Measurements from ENCODE around the gene DYDC2. TPM values are rescaled to one million over a fixed set of nuclear protein-coding genes. Genes with fewer than 3 reads are reported as not detected.
A peak's percentile ranks its signal among the peaks of the same experiment; 100 is the strongest.

DYDC2 gene
- polyA plus RNA-seq, 1 donor (not counting 4 experiments of a cell fraction or from before 2014, with no cell fraction given) = not detected

DNA sequence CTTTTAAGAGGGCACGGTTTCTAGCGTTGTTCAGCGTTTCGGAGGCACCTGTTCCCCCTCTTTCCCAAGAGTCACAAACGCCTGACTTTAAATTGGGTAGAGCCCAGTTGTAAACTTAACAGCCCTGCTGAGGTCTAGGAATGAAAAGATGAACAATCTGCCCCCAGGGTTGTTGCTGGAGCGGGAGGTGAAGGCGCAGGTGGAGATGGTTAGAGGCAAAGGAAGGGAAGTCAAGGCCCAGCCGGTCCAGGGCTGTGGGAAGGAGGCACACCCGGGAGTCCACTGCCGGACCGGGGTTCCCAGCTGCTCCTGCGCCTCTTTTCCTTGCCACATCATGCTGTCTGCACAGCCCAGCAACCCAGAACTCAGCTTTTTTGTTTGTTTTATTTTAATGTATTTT, 52.5 kb downstream of the DYDC2 start:
- Histone ChIP-seq H3K9me1 (ENCODE audit: control insufficient read depth, extremely low read depth, insufficient read depth, low read length) (no peaks in the 10 kb centered on the region), H2AFZ (ENCODE audit: control insufficient read depth, low read length) (no peak overlapping the region), H3K36me3 (ENCODE audit: control insufficient read depth in 2 of 2, extremely low read depth in 1 of 2, insufficient read depth in 2 of 2, low read length in 2 of 2) (peaks cover 0 to 3% of the 10 kb centered on the region in 2 experiments), H4K20me1 (ENCODE audit: control insufficient read depth, extremely low read depth, insufficient read depth, low read length) (no peaks in the 10 kb centered on the region), H3K9ac (ENCODE audit: control insufficient read depth, extremely low read depth, insufficient read depth, low read length) (peak overlapping the region; percentile 54), H3K79me2 (ENCODE audit: control insufficient read depth, insufficient read depth, low read length) (no peaks in the 10 kb centered on the region), H3K27me3 (ENCODE audit: control insufficient read depth, extremely low read depth, insufficient read depth, low read length) (no peaks in the 10 kb centered on the region), H3K27ac (ENCODE audit: control insufficient read depth, insufficient read depth, low read length) (no peak overlapping the region), H3K9me3 (ENCODE audit: control insufficient read depth, low read depth, low read length) (no peaks in the 10 kb centered on the region), H3K4me2 (ENCODE audit: control insufficient read depth, extremely low read depth, insufficient read depth, low read depth, low read length) (peak overlapping the region; percentile 81), H3K4me1 (ENCODE audit: control insufficient read depth, extremely low read depth, insufficient read depth, low read length) (peaks cover 58% of the 10 kb centered on the region), H3K4me3 (ENCODE audit: control insufficient read depth in 2 of 3, extremely low read depth in 1 of 3, insufficient read depth in 2 of 3, low read depth in 1 of 3, low read length in 3 of 3) (peak overlapping the region; percentile 39 to 65 (median 54))
- no peak for DNase-seq (ENCODE audit: low read depth, low spot score)
- no peak for TF ChIP-seq EZH2 (IDR thresholded peaks at IDR 0.05; ENCODE audit: low read length)
- TF ChIP-seq, protein P1, sequence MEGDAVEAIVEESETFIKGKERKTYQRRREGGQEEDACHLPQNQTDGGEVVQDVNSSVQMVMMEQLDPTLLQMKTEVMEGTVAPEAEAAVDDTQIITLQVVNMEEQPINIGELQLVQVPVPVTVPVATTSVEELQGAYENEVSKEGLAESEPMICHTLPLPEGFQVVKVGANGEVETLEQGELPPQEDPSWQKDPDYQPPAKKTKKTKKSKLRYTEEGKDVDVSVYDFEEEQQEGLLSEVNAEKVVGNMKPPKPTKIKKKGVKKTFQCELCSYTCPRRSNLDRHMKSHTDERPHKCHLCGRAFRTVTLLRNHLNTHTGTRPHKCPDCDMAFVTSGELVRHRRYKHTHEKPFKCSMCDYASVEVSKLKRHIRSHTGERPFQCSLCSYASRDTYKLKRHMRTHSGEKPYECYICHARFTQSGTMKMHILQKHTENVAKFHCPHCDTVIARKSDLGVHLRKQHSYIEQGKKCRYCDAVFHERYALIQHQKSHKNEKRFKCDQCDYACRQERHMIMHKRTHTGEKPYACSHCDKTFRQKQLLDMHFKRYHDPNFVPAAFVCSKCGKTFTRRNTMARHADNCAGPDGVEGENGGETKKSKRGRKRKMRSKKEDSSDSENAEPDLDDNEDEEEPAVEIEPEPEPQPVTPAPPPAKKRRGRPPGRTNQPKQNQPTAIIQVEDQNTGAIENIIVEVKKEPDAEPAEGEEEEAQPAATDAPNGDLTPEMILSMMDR (optimal IDR thresholded peaks at IDR 0.05 in 1 of 3, IDR thresholded peaks at IDR 0.05 in 1 of 3, conservative IDR thresholded peaks at IDR 0.05 in 1 of 3; ENCODE audit: extremely low read depth in 1 of 3, insufficient read depth in 2 of 3, low read length in 3 of 3) = no peak
- dilution Hi-C loops (cut with MboI; ENCODE audit: extremely low pct_ligation_motif_present, low sequenced_read_pairs) = no loop called here
- FAIRE-seq = no peak

DNA sequence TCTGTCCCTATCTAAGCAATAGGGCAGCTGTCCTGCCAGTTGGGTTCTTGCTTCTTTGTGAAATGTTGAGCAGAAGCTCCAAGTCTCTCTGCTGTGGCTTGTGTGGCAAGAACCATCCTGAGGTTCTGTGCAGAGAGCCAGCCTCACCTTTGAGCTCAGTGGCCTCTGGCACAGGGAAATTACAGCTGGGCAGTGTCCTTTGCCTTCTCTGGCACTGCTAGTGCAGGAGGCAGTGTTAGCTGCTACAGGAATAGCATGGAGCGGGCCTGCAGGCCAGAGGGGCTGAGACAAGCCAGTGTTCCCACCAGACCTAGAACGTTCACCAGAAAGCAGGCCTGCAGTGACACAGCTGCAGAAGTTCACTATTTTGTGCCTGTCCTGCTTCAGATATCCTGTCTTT, 53.5 kb downstream of the DYDC2 start:
- no peak overlapping the region for H3K4me3 ChIP-seq (ENCODE audit: control insufficient read depth in 2 of 3, extremely low read depth in 1 of 3, insufficient read depth in 2 of 3, low read depth in 1 of 3, low read length in 3 of 3)
- H3K27ac ChIP-seq (ENCODE audit: control insufficient read depth, insufficient read depth, low read length) = no peak overlapping the region
- no peak for FAIRE-seq

More for the DNA sequence above, 53.5 kb downstream of the DYDC2 start:
- no peak for DNase-seq (ENCODE audit: low read depth, low spot score)
- Histone ChIP-seq H4K20me1 (ENCODE audit: control insufficient read depth, extremely low read depth, insufficient read depth, low read length) (no peaks in the 10 kb centered on the region), H3K27me3 (ENCODE audit: control insufficient read depth, extremely low read depth, insufficient read depth, low read length) (no peaks in the 10 kb centered on the region), H3K79me2 (ENCODE audit: control insufficient read depth, insufficient read depth, low read length) (peaks cover 5% of the 10 kb centered on the region), H3K9me1 (ENCODE audit: control insufficient read depth, extremely low read depth, insufficient read depth, low read length) (no peaks in the 10 kb centered on the region), H3K4me1 (ENCODE audit: control insufficient read depth, extremely low read depth, insufficient read depth, low read length) (peaks cover 66% of the 10 kb centered on the region), H3K4me2 (ENCODE audit: control insufficient read depth, extremely low read depth, insufficient read depth, low read depth, low read length) (no peak overlapping the region), H3K36me3 (ENCODE audit: control insufficient read depth in 2 of 2, extremely low read depth in 1 of 2, insufficient read depth in 2 of 2, low read length in 2 of 2) (peaks cover 0 to 3% of the 10 kb centered on the region in 2 experiments), H2AFZ (ENCODE audit: control insufficient read depth, low read length) (no peak overlapping the region), H3K9ac (ENCODE audit: control insufficient read depth, extremely low read depth, insufficient read depth, low read length) (no peak overlapping the region), H3K9me3 (ENCODE audit: control insufficient read depth, low read depth, low read length) (no peaks in the 10 kb centered on the region)
- dilution Hi-C loops (cut with MboI; ENCODE audit: extremely low pct_ligation_motif_present, low sequenced_read_pairs) = no loop called here
- no peak for TF ChIP-seq EZH2 (IDR thresholded peaks at IDR 0.05; ENCODE audit: low read length)
- TF ChIP-seq, protein P1 (optimal IDR thresholded peaks at IDR 0.05 in 1 of 3, IDR thresholded peaks at IDR 0.05 in 1 of 3, conservative IDR thresholded peaks at IDR 0.05 in 1 of 3; ENCODE audit: extremely low read depth in 1 of 3, insufficient read depth in 2 of 3, low read length in 3 of 3) = no peak

Measured in keratinocyte (primary cell).